HG02759 (cell line): ENCODE data around the gene IMMP1L.

ENCODE experiments used
- ATAC-seq: cut with Tn5 transposase; IDR thresholded peaks from one replicate; pipeline ENCODE4 v1.9.1; 2021; ENCODE audit warnings: mild to moderate bottlenecking, moderate library complexity; ENCODE audit not compliant: unreplicated experiment

Gene IMMP1L

GRCh38 chr11:31477528-31478222, 31.7 kb downstream of the IMMP1L start:
- ATAC-seq = no peak

GRCh38 chr11:31474083-31474482, 35.3 kb downstream of the IMMP1L start:
- no peak for ATAC-seq

- ATAC-seq = no peak
Observed at GRCh38 chr11:31464436-31464835, 45.0 kb downstream of the IMMP1L start.

- ATAC-seq = no peak
Observed at GRCh38 chr11:31455177-31455576, 54.2 kb downstream of the IMMP1L start.

GRCh38 chr11:31450841-31451240, 58.6 kb downstream of the IMMP1L start:
- ATAC-seq = no peak

- ATAC-seq = no peak
Observed at GRCh38 chr11:31449040-31449439, 60.4 kb downstream of the IMMP1L start.

- no peak for ATAC-seq
Observed at GRCh38 chr11:31445621-31446020, 63.8 kb downstream of the IMMP1L start.

GRCh38 chr11:31443802-31444201, 65.6 kb downstream of the IMMP1L start:
- no peak for ATAC-seq

- ATAC-seq = no peak
Observed at GRCh38 chr11:31442086-31442485, 67.3 kb downstream of the IMMP1L start.

GRCh38 chr11:31441296-31441695, 68.1 kb downstream of the IMMP1L start:
- no peak for ATAC-seq

GRCh38 chr11:31437742-31438435, 71.5 kb downstream of the IMMP1L start:
- ATAC-seq = no peak

- ATAC-seq = no peak
Observed at GRCh38 chr11:31433851-31434250, 75.6 kb downstream of the IMMP1L start.

GRCh38 chr11:31424652-31425051, 84.8 kb downstream of the IMMP1L start:
- ATAC-seq = no peak

- ATAC-seq = no peak
Observed at GRCh38 chr11:31422703-31423102, 86.7 kb downstream of the IMMP1L start.

GRCh38 chr11:31421820-31422219, 87.6 kb downstream of the IMMP1L start:
- no peak for ATAC-seq

- ATAC-seq = no peak
Observed at GRCh38 chr11:31419669-31420068, 89.8 kb downstream of the IMMP1L start.

- no peak for ATAC-seq
Observed at GRCh38 chr11:31419138-31419537, 90.3 kb downstream of the IMMP1L start.

- no peak for ATAC-seq
Observed at GRCh38 chr11:31417816-31418215, 91.6 kb downstream of the IMMP1L start.

GRCh38 chr11:31417357-31417756, 92.1 kb downstream of the IMMP1L start:
- no peak for ATAC-seq

GRCh38 chr11:31415435-31415834, 94.0 kb downstream of the IMMP1L start:
- ATAC-seq = no peak

GRCh38 chr11:31414338-31414737, 95.1 kb downstream of the IMMP1L start:
- ATAC-seq = no peak

- ATAC-seq = no peak
Observed at GRCh38 chr11:31412946-31413345, 96.5 kb downstream of the IMMP1L start.

GRCh38 chr11:31408201-31408600, 101.2 kb downstream of the IMMP1L start:
- ATAC-seq = no peak
